Dedifferentiated amniotic fluid mesenchymal stem cell (primary cell): ENCODE data around the gene CYP4F12.
"Not testable (repeated sequence)": the region's sequence is repeated elsewhere in the genome, so short reads cannot be mapped to it uniquely, and the experiment has no call there.

Experiments
- DNase-seq: peaks from one replicate; pipeline ENCODE4 v3.0.0-alpha.2; 2016; ENCODE audit errors: extremely low spot score

Gene CYP4F12

GRCh38 chr19:15649526-15649925 is 23.4 kb upstream of the CYP4F12 start:
- DNase-seq, result no peak

- DNase-seq, result not testable (repeated sequence)
Measured at GRCh38 chr19:15650123-15650522, 22.8 kb upstream of the CYP4F12 start.

GRCh38 chr19:15651791-15652190 is 21.1 kb upstream of the CYP4F12 start:
- no peak for DNase-seq

DNA sequence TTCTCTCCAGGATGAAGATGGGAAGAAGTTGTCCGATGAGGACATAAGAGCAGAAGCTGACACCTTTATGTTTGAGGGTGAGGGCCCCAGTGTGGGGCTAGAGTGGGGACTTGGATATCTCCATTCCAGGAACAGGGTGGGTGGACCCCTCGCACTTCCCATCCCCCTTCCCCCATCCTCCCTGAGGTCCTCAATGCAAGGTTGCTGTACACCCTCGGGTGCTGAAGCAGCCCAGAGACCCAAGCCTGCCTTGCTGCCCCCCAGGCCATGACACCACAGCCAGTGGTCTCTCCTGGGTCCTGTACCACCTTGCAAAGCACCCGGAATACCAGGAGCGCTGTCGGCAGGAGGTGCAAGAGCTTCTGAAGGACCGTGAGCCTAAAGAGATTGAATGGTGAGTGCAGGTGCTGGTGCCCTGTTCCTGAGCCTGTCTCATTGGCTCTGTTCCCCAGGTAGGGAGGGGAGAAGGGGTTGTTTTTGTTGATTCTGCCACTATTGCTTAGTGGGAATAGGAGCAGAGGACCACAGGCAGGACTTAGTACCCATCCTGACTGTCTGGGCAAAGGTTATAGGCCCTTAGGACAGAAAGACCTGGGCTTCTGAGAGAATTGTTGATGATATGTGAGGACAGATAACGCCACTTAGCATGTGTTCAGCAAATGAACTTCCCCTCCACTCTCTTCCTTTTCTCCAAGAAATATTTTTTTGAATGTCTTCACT is 20.2 kb upstream of the CYP4F12 start:
- DNase-seq, result no peak

DNA sequence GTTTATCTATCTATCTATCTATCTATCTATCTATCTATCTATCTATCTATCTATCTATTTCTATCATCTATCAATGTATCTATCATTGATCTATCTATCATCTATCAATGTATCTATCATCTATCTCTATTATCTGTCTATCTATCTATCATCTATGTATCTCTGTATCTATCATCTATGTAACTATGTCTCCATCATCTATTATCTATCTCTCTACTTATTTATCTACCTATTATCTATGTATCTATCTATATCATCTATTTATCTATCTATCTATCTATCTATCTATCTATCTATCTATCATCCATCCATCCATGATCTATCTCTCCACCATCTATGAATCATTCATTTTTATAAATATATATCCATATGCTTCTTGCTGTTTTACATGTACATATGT is 16.4 kb upstream of the CYP4F12 start:
- DNase-seq, result no peak

DNA sequence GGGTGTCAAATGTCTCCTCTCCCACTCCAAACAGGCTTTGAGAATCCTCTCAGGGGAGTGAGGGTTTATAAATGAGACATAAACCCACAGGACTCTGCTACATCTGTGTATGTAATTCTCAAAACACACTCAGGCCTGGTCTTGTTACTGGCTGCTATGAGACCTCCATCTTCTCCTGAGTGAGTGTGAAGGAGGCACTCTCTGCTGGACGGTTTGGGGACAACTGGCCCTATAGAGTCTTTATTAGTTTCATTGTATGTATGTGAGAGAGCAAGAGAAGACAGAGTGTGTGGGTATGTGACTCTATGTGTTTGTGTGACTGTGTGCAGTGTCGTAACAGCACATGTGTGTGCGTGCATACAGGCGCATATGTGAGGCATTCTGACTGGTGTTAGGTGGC is 9.6 kb upstream of the CYP4F12 start:
- DNase-seq, result no peak

GRCh38 chr19:15666186-15666585 is 6.7 kb upstream of the CYP4F12 start:
- no peak for DNase-seq

- DNase-seq, result no peak
Measured at GRCh38 chr19:15666883-15667282, 6.0 kb upstream of the CYP4F12 start.

- no peak for DNase-seq
Measured at GRCh38 chr19:15669440-15669839, 3.4 kb upstream of the CYP4F12 start.

GRCh38 chr19:15669891-15670290 is 3.0 kb upstream of the CYP4F12 start:
- DNase-seq, result no peak

DNA sequence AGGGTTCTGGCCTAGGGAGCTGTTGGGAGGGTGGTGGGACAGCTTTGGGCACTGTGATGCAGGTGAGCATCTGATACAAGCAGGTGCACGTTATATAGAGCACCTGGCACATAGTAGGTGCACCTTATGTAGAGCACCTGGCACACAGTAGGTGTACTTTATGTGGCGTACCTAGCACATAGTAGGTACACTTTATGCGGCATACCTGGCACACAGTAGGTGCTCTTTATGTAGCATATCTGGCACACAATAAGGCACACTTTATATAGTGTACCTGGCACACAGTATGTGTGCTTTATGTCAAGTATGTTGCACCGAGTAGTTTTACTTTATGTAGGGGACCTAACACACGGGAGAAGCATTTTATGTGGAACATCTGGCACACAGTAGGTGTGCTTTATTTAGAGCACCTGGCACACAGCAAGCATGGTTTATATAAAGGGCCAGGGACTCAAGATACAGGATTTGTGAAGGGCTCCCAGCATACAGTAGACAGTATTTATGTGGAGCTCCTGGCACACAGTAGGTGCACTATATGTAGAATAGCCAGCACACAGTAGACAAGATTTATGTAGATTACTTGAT is 1.6 kb upstream of the CYP4F12 start:
- no peak for DNase-seq

- no peak for DNase-seq
Measured at GRCh38 chr19:15671891-15672579, 852 bp upstream of the CYP4F12 start.

- DNase-seq, result no peak
Measured at GRCh38 chr19:15673176-15673654, 328 bp downstream of the CYP4F12 start.

- no peak for DNase-seq
Measured at GRCh38 chr19:15675560-15675959, 2.7 kb downstream of the CYP4F12 start.

DNA sequence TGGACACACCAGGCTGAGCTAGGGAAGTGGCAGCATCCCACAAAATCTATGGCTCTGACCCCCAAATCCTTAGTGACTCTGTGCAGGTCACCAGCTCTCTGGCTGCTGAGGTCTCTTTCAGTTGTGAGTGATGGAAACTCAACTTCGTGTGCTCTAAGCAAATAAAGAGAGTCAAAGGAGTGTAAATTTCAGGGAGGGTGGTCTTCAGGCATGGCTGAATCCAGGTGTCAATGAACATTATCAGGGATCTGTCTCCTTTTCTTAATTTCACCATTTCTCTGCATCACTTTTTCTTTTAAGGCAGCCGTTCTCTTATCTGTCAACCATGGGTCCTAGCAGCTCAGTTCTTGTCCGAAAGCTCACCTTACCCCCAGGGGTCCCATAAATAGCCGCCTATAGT is 6.2 kb downstream of the CYP4F12 start:
- DNase-seq, result no peak

DNA sequence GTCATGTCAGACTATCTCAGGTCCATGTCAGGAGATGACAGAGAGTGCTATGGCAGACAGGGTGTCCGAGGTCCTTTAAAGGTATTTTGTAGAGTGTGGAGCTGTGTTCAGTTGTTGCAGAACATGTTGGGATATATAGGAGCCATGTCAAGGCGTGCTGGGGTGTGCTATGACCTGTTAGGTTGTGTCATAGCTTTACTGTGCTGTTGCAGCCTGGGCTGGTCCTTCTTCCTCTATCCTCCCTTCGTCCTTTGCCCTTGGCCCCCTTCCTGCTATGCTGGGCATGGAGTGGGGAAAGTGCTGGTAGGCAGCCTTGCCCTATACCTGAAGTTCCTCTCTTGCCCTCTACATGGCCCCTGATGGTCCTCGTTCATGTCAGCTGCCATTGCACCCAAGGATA is 7.0 kb downstream of the CYP4F12 start:
- DNase-seq, result not testable (repeated sequence)

DNA sequence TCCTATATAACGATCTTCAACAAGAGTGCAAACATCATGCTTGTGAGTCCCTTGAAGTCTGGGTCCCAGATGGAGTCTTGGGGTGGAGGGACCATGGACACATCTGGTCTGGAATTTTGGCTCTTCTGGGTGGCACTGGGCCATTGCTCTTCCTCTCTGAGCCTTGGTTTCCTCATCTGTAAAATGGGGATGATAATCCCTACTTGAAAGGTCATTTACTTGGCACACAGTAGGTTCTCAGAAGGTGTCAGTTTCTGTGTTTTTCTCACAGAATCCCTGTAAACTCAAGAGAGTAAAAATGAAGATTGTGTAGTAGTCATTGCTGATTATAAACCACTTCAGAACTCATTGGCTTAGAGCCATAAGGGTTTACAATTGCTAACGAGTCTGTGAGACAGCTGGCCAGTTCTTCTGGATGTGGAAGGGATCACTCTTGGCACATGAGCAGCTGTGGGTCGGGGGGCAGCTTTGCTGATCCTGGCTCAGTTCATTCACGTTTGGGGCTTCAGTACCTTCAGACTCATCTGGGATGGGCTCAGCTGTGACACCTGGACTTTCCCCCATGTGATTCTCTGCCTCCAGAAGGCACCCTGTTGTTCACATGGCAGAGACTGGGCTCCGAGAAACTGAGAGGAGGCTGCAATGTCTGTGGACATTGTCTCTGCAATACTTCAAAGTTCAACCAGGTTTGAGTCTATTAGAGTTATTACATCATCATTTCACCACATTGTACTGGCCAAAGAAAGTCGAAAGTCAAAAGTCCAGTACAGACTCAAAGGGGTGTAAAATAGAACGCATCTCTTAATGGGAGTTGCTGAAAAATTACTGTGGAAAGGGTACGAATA is 7.8 kb downstream of the CYP4F12 start:
- no peak for DNase-seq

GRCh38 chr19:15683411-15683810 is 10.5 kb downstream of the CYP4F12 start:
- no peak for DNase-seq

DNA sequence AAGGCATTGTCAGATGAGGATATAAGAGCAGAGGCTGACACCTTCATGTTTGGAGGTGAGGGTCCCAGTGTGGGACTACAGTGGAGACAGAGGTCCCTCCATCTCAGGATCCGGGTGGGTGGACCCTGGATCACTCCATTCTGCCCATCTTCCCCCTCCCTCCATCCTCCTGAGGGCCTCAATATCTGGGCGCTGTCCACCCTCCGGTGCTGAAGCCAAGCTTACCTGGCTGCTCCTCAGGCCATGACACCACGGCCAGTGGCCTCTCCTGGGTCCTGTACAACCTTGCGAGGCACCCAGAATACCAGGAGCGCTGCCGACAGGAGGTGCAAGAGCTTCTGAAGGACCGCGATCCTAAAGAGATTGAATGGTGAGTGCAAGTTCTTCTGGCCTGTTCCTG is 11.9 kb downstream of the CYP4F12 start:
- DNase-seq, result no peak

DNA sequence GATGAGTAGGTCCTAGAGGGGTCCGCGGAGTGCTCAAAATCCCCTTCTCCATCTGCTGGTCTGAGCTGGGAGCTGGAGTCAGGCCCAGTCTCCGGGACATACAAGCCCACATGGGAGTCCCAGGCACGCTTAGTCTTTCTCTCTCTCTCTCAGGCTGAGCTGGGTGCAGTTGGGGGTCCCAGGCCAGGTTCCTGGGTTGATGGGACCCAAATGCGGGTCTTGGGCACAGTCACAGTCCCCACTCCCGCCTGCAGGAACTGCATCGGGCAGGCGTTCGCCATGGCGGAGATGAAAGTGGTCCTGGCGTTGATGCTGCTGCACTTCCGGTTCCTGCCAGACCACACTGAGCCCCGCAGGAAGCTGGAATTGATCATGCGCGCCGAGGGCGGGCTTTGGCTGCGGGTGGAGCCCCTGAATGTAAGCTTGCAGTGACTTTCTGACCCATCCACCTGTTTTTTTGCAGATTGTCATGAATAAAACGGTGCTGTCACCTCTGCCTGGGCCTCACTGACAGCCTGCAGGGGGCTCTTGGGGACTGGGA is 23.8 kb downstream of the CYP4F12 start:
- DNase-seq, result no peak

DNA sequence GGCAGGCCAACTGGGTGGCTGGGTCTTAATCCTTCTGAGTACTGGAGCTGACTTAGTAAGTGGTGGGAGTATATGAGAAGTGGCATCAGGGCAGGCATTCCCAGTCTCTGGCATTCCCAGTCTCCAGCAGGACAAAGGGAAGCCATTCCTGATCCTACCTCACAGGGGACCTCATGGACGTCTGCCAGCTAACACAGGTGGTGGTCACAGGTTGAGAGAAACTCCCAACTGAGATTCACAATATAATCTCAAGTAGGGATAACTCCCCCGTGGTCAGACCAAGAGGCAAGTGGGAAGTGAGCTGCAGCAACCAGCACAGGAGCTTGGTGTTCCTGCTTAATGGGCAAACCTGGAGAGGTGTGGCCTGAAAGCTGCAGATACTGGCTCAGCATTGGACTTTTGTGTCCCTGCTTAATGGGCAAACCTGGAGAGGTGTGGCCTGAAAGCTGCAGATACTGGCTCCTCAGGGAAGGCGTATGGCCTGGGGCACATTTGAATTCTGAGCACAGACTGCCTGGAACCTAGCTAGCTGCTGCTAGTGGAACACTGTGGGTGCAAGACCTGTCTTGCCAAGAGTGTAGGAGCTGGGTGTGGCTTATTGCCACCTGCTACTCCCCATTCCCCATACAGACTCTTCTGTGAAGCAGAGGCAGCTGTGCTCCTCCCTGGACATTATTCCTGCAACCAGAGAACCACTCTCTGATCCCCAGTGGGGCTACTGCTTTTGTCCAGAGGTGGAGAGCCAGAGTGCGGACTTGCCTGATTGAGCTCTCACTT is 29.1 kb downstream of the CYP4F12 start:
- DNase-seq, result no peak
